Measurements from ENCODE around the gene PGLYRP2. TPM values are rescaled to one million over a fixed set of nuclear protein-coding genes. Genes with fewer than 3 reads are reported as not detected.

PGLYRP2 gene
- total RNA-seq, 6 donors from 2014 or later = not detected

DNA sequence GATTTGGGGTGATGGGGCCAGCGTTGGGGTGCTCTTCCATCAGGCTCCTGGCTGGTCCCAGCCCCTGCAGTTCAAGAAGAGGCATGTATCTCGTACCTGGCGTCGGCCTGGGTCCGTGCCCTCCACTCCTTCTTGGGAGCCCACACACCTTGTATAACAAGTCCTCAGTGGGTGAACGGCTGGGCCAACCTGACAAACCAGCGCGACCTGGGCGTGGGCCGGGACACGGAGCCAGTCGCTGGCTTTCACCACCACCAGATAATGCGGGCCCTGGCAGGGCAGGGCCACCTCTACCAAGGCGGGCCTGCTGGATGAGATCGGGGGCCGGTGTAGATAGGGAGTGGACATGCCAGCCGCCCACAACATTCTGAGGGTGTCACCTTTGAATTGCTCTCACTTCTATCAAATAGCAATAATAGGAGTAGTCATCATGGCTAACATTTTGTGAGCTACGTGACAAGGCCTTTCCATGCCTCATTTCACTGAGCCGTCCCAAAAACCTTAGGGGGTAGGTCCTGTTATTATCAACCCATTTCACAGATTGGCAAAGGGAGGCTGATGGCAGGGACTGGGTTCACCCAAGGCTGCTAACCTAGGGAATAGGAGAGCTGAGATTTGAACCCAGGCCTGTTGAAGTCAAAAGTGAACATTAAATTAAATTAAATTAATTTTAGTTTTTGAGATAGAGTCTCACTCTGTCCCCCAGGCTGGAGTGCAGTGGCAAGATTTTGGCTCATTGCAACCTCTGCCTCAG is 32.5 kb upstream of the PGLYRP2 start:
- TF ChIP-seq CTCF (IDR thresholded peaks at IDR 0.05) (no peak), POLR2AphosphoS5 (IDR thresholded peaks at IDR 0.05) (no peak), EP300 (IDR thresholded peaks at IDR 0.05) (no peak), POLR2A (IDR thresholded peaks at IDR 0.05) (no peak)
- DNase-seq = peak in 1 of 2 donors; percentile 74

DNA sequence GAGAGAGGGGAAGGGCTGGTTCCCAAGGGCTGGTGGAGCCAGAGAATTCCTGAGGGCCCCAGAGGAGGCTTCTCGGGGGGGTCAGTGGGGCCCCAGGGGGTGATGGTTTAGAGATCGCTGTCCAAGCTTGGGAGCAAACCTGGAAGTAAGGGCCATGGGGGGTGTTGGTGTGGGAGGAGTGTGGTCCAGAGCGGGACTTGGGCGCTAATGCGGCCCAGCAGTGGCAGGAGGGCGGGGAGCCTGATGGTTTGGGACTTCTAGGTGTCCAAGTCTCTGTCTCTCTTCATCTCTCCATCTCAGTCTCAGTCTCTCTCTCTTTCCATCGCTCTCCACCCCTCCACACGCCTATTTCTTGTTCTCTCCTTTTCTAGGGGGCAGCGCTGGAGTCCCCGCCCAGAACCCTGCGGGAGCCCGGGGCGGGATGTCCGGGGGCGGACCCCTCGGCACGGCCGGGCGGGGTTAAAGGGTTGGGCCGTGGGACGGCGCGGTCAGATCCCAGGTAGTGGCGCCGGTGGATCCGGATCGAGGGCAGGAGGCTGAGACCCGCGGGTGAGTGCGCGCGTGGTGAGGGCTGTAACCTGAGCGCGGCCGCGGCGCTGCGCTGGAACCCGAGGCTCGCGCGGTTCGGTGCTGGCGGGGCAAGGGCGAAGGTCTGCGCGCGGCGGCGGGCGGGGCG is 28.9 kb upstream of the PGLYRP2 start, which contains the start of gene CYP4F22:
CYP4F22 (plus strand) TSS at position 491 of the 676 bp plus-strand sequence. CDS start 16,812 bp downstream, outside the sequence.
- 6 to 18% methylated on average over 17 to 49 of the region's 52 CpGs for WGBS, 2 donors
- peaks cover 0 to 17% (median 8%) of the 10 kb centered on the region in 4 donors for H3K27me3 ChIP-seq
- ATAC-seq (ENCODE audit: low FRiP score in 2 of 2) (peak in 1 of 2 donors; percentile 38), DNase-seq (peak in 1 of 2 donors; percentile 80)
- peak within 1 kb of the TSS in 3 of 4 donors; percentile 19 to 34 (median 30) for H3K4me3 ChIP-seq
- H3K36me3 ChIP-seq = no peaks in the 10 kb centered on the region
- no peaks in the 10 kb centered on the region for H3K9me3 ChIP-seq
- no peak within 1 kb of the TSS for H3K27ac ChIP-seq
- H3K4me1 ChIP-seq = peaks cover 0 to 12% (median 4%) of the 10 kb centered on the region in 4 donors
- TF ChIP-seq CTCF (IDR thresholded peaks at IDR 0.05) = no peak
- TF ChIP-seq POLR2AphosphoS5 (IDR thresholded peaks at IDR 0.05) = no peak
- no peak for TF ChIP-seq EP300 (IDR thresholded peaks at IDR 0.05)
- TF ChIP-seq POLR2A (IDR thresholded peaks at IDR 0.05) = no peak

More for the DNA sequence above, 32.5 kb upstream of the PGLYRP2 start:
- Histone ChIP-seq H3K4me1 (peaks cover 0 to 12% (median 4%) of the 10 kb centered on the region in 4 donors), H3K4me3 (no peak overlapping the region), H3K27ac (no peak overlapping the region), H3K27me3 (peaks cover 0 to 17% (median 8%) of the 10 kb centered on the region in 4 donors), H3K9me3 (peaks cover 0 to 10% (median 5%) of the 10 kb centered on the region in 4 donors), H3K36me3 (no peaks in the 10 kb centered on the region)
- WGBS, 2 donors = 88 to 93% methylated on average over 6 to 19 of the region's 19 CpGs
- ATAC-seq (ENCODE audit: low FRiP score in 2 of 2) = peak in 1 of 2 donors; percentile 45

DNA sequence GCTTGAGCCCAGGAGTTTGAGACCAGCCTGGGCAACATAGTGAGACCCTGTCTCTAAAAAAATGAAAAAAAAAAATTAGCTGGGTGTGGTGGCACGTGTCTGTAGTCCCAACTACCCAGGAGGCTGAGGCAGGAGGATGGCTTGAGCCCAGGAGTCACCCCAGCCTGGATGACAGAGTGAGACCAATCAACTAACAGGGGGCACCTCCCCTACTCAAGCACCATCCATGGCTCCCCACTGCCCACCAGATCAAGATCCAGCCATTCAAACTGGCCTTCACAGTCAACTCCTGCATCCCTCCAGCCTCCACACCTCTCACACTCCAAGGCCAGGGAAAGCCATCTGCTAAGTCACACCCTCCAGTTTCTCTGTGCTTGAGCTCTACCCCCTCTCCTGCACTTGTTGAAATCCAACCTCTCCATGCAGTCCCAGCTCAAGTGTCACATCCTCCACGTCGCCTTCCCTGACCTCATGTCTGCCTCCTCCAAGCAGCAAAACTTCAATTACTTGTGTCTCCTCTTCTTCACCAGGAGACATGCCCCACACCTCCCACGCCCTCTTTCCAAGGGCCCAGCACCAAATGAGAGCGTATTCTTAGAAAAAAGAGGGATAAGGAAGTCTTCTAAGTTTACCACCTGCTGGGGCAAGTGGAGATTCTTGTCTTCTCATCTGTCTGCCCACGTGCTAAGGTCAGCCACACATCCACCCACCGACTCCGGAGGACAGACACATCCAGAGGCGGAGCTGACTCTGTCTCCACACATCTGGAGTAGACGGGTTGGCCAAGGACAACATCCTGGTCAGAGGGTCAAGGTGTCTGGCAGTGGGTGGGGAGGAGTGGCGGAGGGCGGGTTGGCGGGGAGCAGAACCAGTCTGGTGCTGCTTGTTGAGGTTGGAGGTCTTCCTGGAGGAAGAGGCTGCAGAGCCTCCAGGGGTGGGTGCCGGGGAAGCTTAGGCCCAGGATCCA is 28.1 kb upstream of the PGLYRP2 start:
- no peak for TF ChIP-seq CTCF (IDR thresholded peaks at IDR 0.05)
- no peak for TF ChIP-seq EP300 (IDR thresholded peaks at IDR 0.05)
- no peak for TF ChIP-seq POLR2AphosphoS5 (IDR thresholded peaks at IDR 0.05)
- TF ChIP-seq POLR2A (IDR thresholded peaks at IDR 0.05) = no peak
- Histone ChIP-seq H3K4me1 (peaks cover 0 to 12% (median 4%) of the 10 kb centered on the region in 4 donors), H3K4me3 (no peak overlapping the region), H3K27me3 (peaks cover 0 to 17% (median 8%) of the 10 kb centered on the region in 4 donors), H3K36me3 (no peaks in the 10 kb centered on the region), H3K27ac (no peak overlapping the region), H3K9me3 (no peaks in the 10 kb centered on the region)
- 58 to 77% methylated on average over 14 of the region's 14 CpGs for WGBS, 2 donors
- ATAC-seq (ENCODE audit: low FRiP score in 2 of 2) (peak in 1 of 2 donors; percentile 26), DNase-seq (no peak)

- Histone ChIP-seq H3K4me1 (peaks cover 0 to 12% (median 4%) of the 10 kb centered on the region in 4 donors), H3K36me3 (no peaks in the 10 kb centered on the region), H3K27me3 (peaks cover 0 to 17% (median 8%) of the 10 kb centered on the region in 4 donors), H3K27ac (no peak overlapping the region), H3K9me3 (no peaks in the 10 kb centered on the region), H3K4me3 (no peak overlapping the region)
- ATAC-seq (ENCODE audit: low FRiP score in 2 of 2) = no peak
- no peak for DNase-seq
- TF ChIP-seq POLR2AphosphoS5 (IDR thresholded peaks at IDR 0.05) (no peak), EP300 (IDR thresholded peaks at IDR 0.05) (no peak), CTCF (IDR thresholded peaks at IDR 0.05) (no peak), POLR2A (IDR thresholded peaks at IDR 0.05) (no peak)
- WGBS, 2 donors = 72 to 73% methylated on average over 5 of the region's 5 CpGs
Measured at GRCh38 chr19:15506074-15506571, 26.8 kb upstream of the PGLYRP2 start.

Measured in upper lobe of left lung (tissue), 6 donors.